PC-3 (cell line): ENCODE results near the gene ASXL2. TPM values are rescaled to one million over a fixed set of nuclear protein-coding genes. Genes with fewer than 3 reads are reported as not detected.
A peak's percentile ranks its signal among the peaks of the same experiment; 100 is the strongest.

Source experiments
- ATAC-seq: fragments of 200-7000 bp; cut with Tn5 transposase; 2 replicates; pipeline ENCODE4 v1.9.1; 2020; ENCODE audit warnings: mild to moderate bottlenecking, moderate library complexity
- BruUV-seq: library from RNA; stranded (reverse); fragments of 400-500 nt; replicated peaks from 2 replicates; lab custom pipeline; 2021; lab: Mats Ljungman, UMichigan
- CTCF ChIA-PET: fragments of 300-600 bp; sonication (Branson Sonifier 250); formaldehyde crosslinking; loops from one replicate; lab custom pipeline; 2022; ENCODE audit warnings: antibody characterized with exemption; lab: Charles Lee
- POLR2A ChIA-PET: fragments of 300-600 bp; sonication (Branson Sonifier 250); formaldehyde crosslinking; loops from one replicate; lab custom pipeline; 2022; ENCODE audit warnings: antibody characterized with exemption; ENCODE audit not compliant: unreplicated experiment; lab: Charles Lee
- DNase-seq: peaks from one replicate; pipeline ENCODE4 v3.0.0-alpha.2; 2015
- H2AFZ ChIP-seq: fragments of 300-600 bp; sonication (generic); 2 replicates; pipeline ENCODE4 v1.6.0; 2016; ENCODE audit warnings: antibody characterized with exemption, low read length
- H3F3A ChIP-seq: fragments of 300-600 bp; sonication (generic); one replicate; pipeline ENCODE4 v1.6.0; 2017; ENCODE audit warnings: antibody characterized with exemption, low read length, control low read depth, mild to moderate bottlenecking; ENCODE audit not compliant: unreplicated experiment
- H3K27ac ChIP-seq: fragments of 300-600 bp; sonication (generic); 2 replicates; pipeline ENCODE4 v1.5.1; 2016; ENCODE audit warnings: mild to moderate bottlenecking, low read length
- H3K27me3 ChIP-seq: fragments of 300-600 bp; sonication (generic); 2 replicates; pipeline ENCODE4 v1.6.1; 2016; ENCODE audit warnings: low read length, mixed read lengths
- H3K36me3 ChIP-seq: fragments of 300-600 bp; sonication (generic); 2 replicates; pipeline ENCODE4 v1.6.1; 2016; ENCODE audit warnings: low read depth, mixed run types, low read length, mixed read lengths
- H3K4me1 ChIP-seq: fragments of 300-600 bp; sonication (generic); 2 replicates; pipeline ENCODE4 v1.5.1; 2016; ENCODE audit warnings: low read length; ENCODE audit not compliant: insufficient read depth
- H3K4me2 ChIP-seq: fragments of 300-600 bp; sonication (generic); 2 replicates; pipeline ENCODE4 v1.6.0; 2016; ENCODE audit warnings: low read length
- H3K4me3 ChIP-seq: fragments of 300-600 bp; sonication (generic); 2 replicates; pipeline ENCODE4 v1.5.1; 2016; ENCODE audit warnings: mild to moderate bottlenecking, low read length, mixed read lengths
- H3K79me2 ChIP-seq: fragments of 300-600 bp; sonication (generic); 2 replicates; pipeline ENCODE4 v1.6.1; 2017; ENCODE audit warnings: low read length, mixed read lengths
- H3K9ac ChIP-seq: fragments of 300-600 bp; sonication (generic); 2 replicates; pipeline ENCODE4 v1.6.0; 2016; ENCODE audit warnings: mild to moderate bottlenecking, low read length
- H3K9me2 ChIP-seq: fragments of 300-600 bp; sonication (generic); replicated peaks from 2 replicates; pipeline ENCODE4 v1.6.1; 2016; ENCODE audit warnings: mixed run types, low read length, mixed read lengths
- H3K9me3 ChIP-seq: fragments of 300-600 bp; sonication (generic); 2 replicates; pipeline ENCODE4 v1.6.1; 2016; ENCODE audit warnings: low read length, mixed read lengths
- H4K20me1 ChIP-seq: fragments of 300-600 bp; sonication (generic); 2 replicates; pipeline ENCODE4 v1.6.1; 2016; ENCODE audit warnings: low read length, mixed read lengths
- CTCF ChIP-seq: fragments of 300-600 bp; sonication (generic); conservative IDR thresholded peaks from 2 replicates; pipeline ENCODE4 v1.5.1; 2017; ENCODE audit warnings: antibody characterized with exemption, low read depth, mild to moderate bottlenecking, low read length
- EZH2 ChIP-seq: fragments of 300-600 bp; sonication (generic); IDR thresholded peaks from one replicate; pipeline ENCODE4 v1.6.1; 2017; ENCODE audit warnings: antibody characterized with exemption, mild to moderate bottlenecking, low read length; ENCODE audit not compliant: unreplicated experiment
- EZH2phosphoT487 ChIP-seq: fragments of 300-600 bp; sonication (generic); IDR thresholded peaks from 2 replicates; pipeline ENCODE4 v1.6.1; 2018; ENCODE audit warnings: mild to moderate bottlenecking, antibody characterized with exemption, low read length, borderline replicate concordance
- intact Hi-C: fragments of 100-400 bp; cut with micrococcal nuclease; formaldehyde crosslinking; loops from 2 replicates; pipeline ENCODE4 v1.9.0; 2023
- total RNA-seq: library from RNA; depleted of rRNA; stranded (reverse); fragments of >200 nt; gene quantifications from 2 replicates; pipeline ENCODE4 v1.2.3, GENCODE V29; 2014

Gene ASXL2
- total RNA-seq, 1 experiment from 2014 or later = 11.5 TPM

GRCh38 chr2:25742501-25742900 is 135.8 kb downstream of the ASXL2 start:
- Histone ChIP-seq H4K20me1 (no peaks in the 10 kb centered on the region), H3K27ac (no peak overlapping the region), H3K27me3 (no peaks in the 10 kb centered on the region), H3K36me3 (peaks cover 20% of the 10 kb centered on the region), H3F3A (no peaks in the 10 kb centered on the region), H3K4me1 (no peaks in the 10 kb centered on the region), H3K9me2 (no peaks in the 10 kb centered on the region), H3K9ac (no peak overlapping the region), H3K9me3 (no peaks in the 10 kb centered on the region), H3K4me2 (no peak overlapping the region), H3K4me3 (no peak overlapping the region), H3K79me2 (no peaks in the 10 kb centered on the region), H2AFZ (no peak overlapping the region)
- ATAC-seq = no peak
- intact Hi-C loops = no loop called here
- ChIA-PET CTCF (no interaction called here), POLR2A (no interaction called here)
- TF ChIP-seq CTCF = no peak
- no peak for TF ChIP-seq EZH2phosphoT487
- TSS peak; percentile 3 for BruUV-seq
- no peak for DNase-seq

GRCh38 chr2:25740810-25741381 is 137.4 kb downstream of the ASXL2 start:
- Histone ChIP-seq H3K27me3 (no peaks in the 10 kb centered on the region), H3K9ac (no peak overlapping the region), H3K36me3 (peaks cover 20% of the 10 kb centered on the region), H4K20me1 (no peaks in the 10 kb centered on the region), H3K9me3 (no peaks in the 10 kb centered on the region), H3K4me2 (no peak overlapping the region), H3K9me2 (no peaks in the 10 kb centered on the region), H3K4me3 (no peak overlapping the region), H3K4me1 (no peaks in the 10 kb centered on the region), H2AFZ (no peak overlapping the region), H3K27ac (no peak overlapping the region), H3K79me2 (no peaks in the 10 kb centered on the region), H3F3A (no peaks in the 10 kb centered on the region)
- DNase-seq = no peak
- ATAC-seq = no peak
- intact Hi-C loops = no loop called here
- no TSS peak for BruUV-seq
- POLR2A ChIA-PET = no interaction called here
- TF ChIP-seq EZH2 = no peak
- TF ChIP-seq CTCF = no peak
- TF ChIP-seq EZH2phosphoT487 = no peak
- CTCF ChIA-PET = no interaction called here
